Liver (tissue), 9 donors: Measurements from ENCODE around the gene ERC1. TPM values are rescaled to one million over a fixed set of nuclear protein-coding genes. Genes with fewer than 3 reads are reported as not detected.

Source experiments
- DNase-seq: peaks from one replicate; pipeline ENCODE4 v3.0.0-alpha.2; 2017; ENCODE audit warnings: low spot score
- H3K27ac ChIP-seq, 2 donors: one replicate each; pipeline ENCODE4 v1.7.0; 2013; ENCODE audit warnings: inconsistent platforms in 2 of 2, low read length in 2 of 2, control low read depth in 1 of 2, low read depth in 1 of 2, mild to moderate bottlenecking in 1 of 2
- H3K27me3 ChIP-seq, 4 donors: one replicate each; pipeline versions ENCODE4 v1.6.1 to v1.7.0; 2013; ENCODE audit warnings: low read length in 3 of 4, inconsistent platforms in 1 of 4, mild to moderate bottlenecking in 1 of 4, moderate library complexity in 1 of 4; ENCODE audit not compliant: control insufficient read depth in 4 of 4, insufficient read depth in 4 of 4
- H3K36me3 ChIP-seq, 4 donors: one replicate each; pipeline versions ENCODE4 v1.6.1 to v1.7.0; 2013; ENCODE audit warnings: low read length in 3 of 4, mild to moderate bottlenecking in 3 of 4, low read depth in 1 of 4, moderate library complexity in 1 of 4; ENCODE audit not compliant: control insufficient read depth in 4 of 4, insufficient read depth in 3 of 4
- H3K4me1 ChIP-seq, 4 donors: one replicate each; pipeline versions ENCODE4 v1.6.1 to v1.7.0; 2013; ENCODE audit warnings: low read length in 3 of 4, mild to moderate bottlenecking in 3 of 4, moderate library complexity in 1 of 4; ENCODE audit not compliant: control insufficient read depth in 4 of 4, insufficient read depth in 4 of 4
- H3K4me3 ChIP-seq, 3 donors: one replicate each; pipeline versions ENCODE4 v1.6.1 to v1.7.0; 2013; ENCODE audit warnings: low read length in 3 of 3, control low read depth in 1 of 3, low read depth in 1 of 3, mild to moderate bottlenecking in 1 of 3
- H3K9ac ChIP-seq, 2 donors: one replicate each; pipeline ENCODE4 v1.7.0; 2013; ENCODE audit warnings: low read length in 2 of 2, mild to moderate bottlenecking in 2 of 2, moderate library complexity in 2 of 2, control low read depth in 1 of 2, low read depth in 1 of 2
- H3K9me3 ChIP-seq, 4 donors: one replicate each; pipeline versions ENCODE4 v1.6.1 to v1.7.0; 2013; ENCODE audit warnings: low read length in 3 of 4; ENCODE audit not compliant: control insufficient read depth in 4 of 4
- ATF3 ChIP-seq: IDR thresholded peaks from 2 replicates; pipeline ENCODE4 v1.6.1; 2016; ENCODE audit warnings: antibody characterized with exemption
- CTCF ChIP-seq: fragments of 150-350 bp; IDR thresholded peaks from 2 replicates; pipeline ENCODE4 v1.5.1; 2017; ENCODE audit warnings: improper control_type of control experiment, low read depth, low read length; ENCODE audit not compliant: missing input control
- EGR1 ChIP-seq, 2 donors: IDR thresholded peaks; 2 replicates each; pipeline ENCODE4 v1.6.1; 2016 to 2018; ENCODE audit warnings: antibody characterized with exemption in 2 of 2, low read depth in 2 of 2
- FOXA1 ChIP-seq: IDR thresholded peaks from 2 replicates; pipeline ENCODE4 v1.6.1; 2016; ENCODE audit warnings: antibody characterized with exemption
- FOXA2 ChIP-seq: IDR thresholded peaks from 2 replicates; pipeline ENCODE4 v1.6.1; 2016; ENCODE audit warnings: antibody characterized with exemption
- HNF4A ChIP-seq, 2 donors: conservative IDR thresholded peaks; 2 replicates each; pipeline ENCODE4 v1.6.1; 2016; ENCODE audit warnings: antibody characterized with exemption in 2 of 2, mild to moderate bottlenecking in 2 of 2
- HNF4G ChIP-seq: IDR thresholded peaks from 2 replicates; pipeline ENCODE4 v1.6.1; 2016; ENCODE audit warnings: antibody characterized with exemption
- JUND ChIP-seq, 2 donors: IDR thresholded peaks; 2 replicates each; pipeline ENCODE4 v1.6.1; 2016; ENCODE audit warnings: antibody characterized with exemption in 2 of 2
- MAX ChIP-seq: IDR thresholded peaks from 2 replicates; pipeline ENCODE4 v1.6.1; 2016; ENCODE audit warnings: antibody characterized with exemption
- NR2F2 ChIP-seq: IDR thresholded peaks from 2 replicates; pipeline ENCODE4 v1.6.1; 2016; ENCODE audit warnings: antibody characterized with exemption
- REST ChIP-seq: IDR thresholded peaks from 2 replicates; pipeline ENCODE4 v1.6.1; 2016; ENCODE audit warnings: antibody characterized with exemption, mild to moderate bottlenecking
- RXRA ChIP-seq, 2 donors: IDR thresholded peaks; 2 replicates each; pipeline ENCODE4 v1.6.1; 2017 to 2018; ENCODE audit warnings: antibody characterized with exemption in 2 of 2, mild to moderate bottlenecking in 1 of 2
- SP1 ChIP-seq: IDR thresholded peaks from 2 replicates; pipeline ENCODE4 v1.6.1; 2018; ENCODE audit warnings: antibody characterized with exemption, mild to moderate bottlenecking
- TAF1 ChIP-seq: conservative IDR thresholded peaks from 2 replicates; pipeline ENCODE4 v1.6.1; 2016; ENCODE audit warnings: antibody characterized with exemption, mild to moderate bottlenecking
- YY1 ChIP-seq: IDR thresholded peaks from 2 replicates; pipeline ENCODE4 v1.6.1; 2016; ENCODE audit warnings: antibody characterized with exemption, mild to moderate bottlenecking
- ZBTB33 ChIP-seq: IDR thresholded peaks from 2 replicates; pipeline ENCODE4 v1.6.1; 2016; ENCODE audit warnings: antibody characterized with exemption
- WGBS: extraction: QIAGEN DNeasy Blood & Tissue Kit; methylation state at CpG from one replicate; pipeline ENCODE4 v1.1.7; 2013; 5-methylcytosine and 5-hydroxymethylcytosine counted together
- polyA plus RNA-seq, 2 donors: library from polyadenylated mRNA; stranded (reverse) in 1 of 2; unstranded in 1 of 2; fragments of 200-250 nt in 1 of 2; fragments of >200 nt in 1 of 2; fragmentation: Nextera tagmentation in 1 of 2; extraction: Ambion mirVana in 1 of 2; gene quantifications; one replicate each; pipeline versions ENCODE4 v1.2.1 to v1.2.3, GENCODE V29; 2013 to 2015
- total RNA-seq, 2 donors: library from RNA; depleted of rRNA; stranded (reverse); fragments of >200 nt; gene quantifications; one replicate each; pipeline ENCODE4 v1.2.3, GENCODE V29; 2014
- donor health status: healthy.
- donor health status: healthy.
- donor health status: healthy.
- donor health status: healthy.
- donor health status: healthy.

The ERC1 gene
- total and polyA plus RNA-seq, 4 donors: 6.2 to 50.2 (median 10.3) TPM

- H3K9ac ChIP-seq: no peak overlapping the region
- no peak overlapping the region for H3K27ac ChIP-seq
- peaks cover 0 to 9% (median 7%) of the 10 kb centered on the region in 4 donors for H3K4me1 ChIP-seq
- no peak overlapping the region for H3K4me3 ChIP-seq
- H3K27me3 ChIP-seq: no peaks in the 10 kb centered on the region
- TF ChIP-seq YY1 (no peak), TAF1 (no peak), ZBTB33 (no peak), FOXA1 (no peak), CTCF (no peak), JUND (IDR thresholded peaks at IDR 0.05) (no peak), HNF4G (no peak), RXRA (IDR thresholded peaks at IDR 0.05) (no peak), NR2F2 (no peak), EGR1 (IDR thresholded peaks at IDR 0.05; ENCODE audit: low read depth in 2 of 2) (no peak), SP1 (no peak), HNF4A (conservative IDR thresholded peaks at IDR 0.05) (no peak)
- no peak for DNase-seq
- no peaks in the 10 kb centered on the region for H3K36me3 ChIP-seq
- 93% methylated on average over 2 of the region's 2 CpGs for WGBS
- H3K9me3 ChIP-seq: no peaks in the 10 kb centered on the region
Observed at GRCh38 chr12:1360441-1361210, 369.6 kb downstream of the ERC1 start.

GRCh38 chr12:1362143-1362662 lies 371.2 kb downstream of the ERC1 start:
- WGBS: 94% methylated on average over 6 of the region's 6 CpGs
- TF ChIP-seq EGR1 (IDR thresholded peaks at IDR 0.05; ENCODE audit: low read depth in 2 of 2): no peak
- no peak for TF ChIP-seq ATF3
- no peak for TF ChIP-seq JUND (IDR thresholded peaks at IDR 0.05)
- no peak for TF ChIP-seq REST
- no peak for TF ChIP-seq FOXA2
- TF ChIP-seq ZBTB33: no peak
- TF ChIP-seq MAX: no peak
- no peak for TF ChIP-seq TAF1
- TF ChIP-seq HNF4G: no peak
- no peak for DNase-seq
- Histone ChIP-seq H3K4me3 (no peak overlapping the region), H3K4me1 (peaks cover 0 to 5% (median 2%) of the 10 kb centered on the region in 4 donors), H3K27ac (no peak overlapping the region), H3K9me3 (no peaks in the 10 kb centered on the region), H3K36me3 (no peaks in the 10 kb centered on the region), H3K27me3 (no peaks in the 10 kb centered on the region), H3K9ac (no peak overlapping the region)
